ENCODE measurements around the gene JAZF1.
"Not testable (repeated sequence)": the region's sequence is repeated elsewhere in the genome, so short reads cannot be mapped to it uniquely, and the experiment has no call there.

Gene JAZF1

DNA sequence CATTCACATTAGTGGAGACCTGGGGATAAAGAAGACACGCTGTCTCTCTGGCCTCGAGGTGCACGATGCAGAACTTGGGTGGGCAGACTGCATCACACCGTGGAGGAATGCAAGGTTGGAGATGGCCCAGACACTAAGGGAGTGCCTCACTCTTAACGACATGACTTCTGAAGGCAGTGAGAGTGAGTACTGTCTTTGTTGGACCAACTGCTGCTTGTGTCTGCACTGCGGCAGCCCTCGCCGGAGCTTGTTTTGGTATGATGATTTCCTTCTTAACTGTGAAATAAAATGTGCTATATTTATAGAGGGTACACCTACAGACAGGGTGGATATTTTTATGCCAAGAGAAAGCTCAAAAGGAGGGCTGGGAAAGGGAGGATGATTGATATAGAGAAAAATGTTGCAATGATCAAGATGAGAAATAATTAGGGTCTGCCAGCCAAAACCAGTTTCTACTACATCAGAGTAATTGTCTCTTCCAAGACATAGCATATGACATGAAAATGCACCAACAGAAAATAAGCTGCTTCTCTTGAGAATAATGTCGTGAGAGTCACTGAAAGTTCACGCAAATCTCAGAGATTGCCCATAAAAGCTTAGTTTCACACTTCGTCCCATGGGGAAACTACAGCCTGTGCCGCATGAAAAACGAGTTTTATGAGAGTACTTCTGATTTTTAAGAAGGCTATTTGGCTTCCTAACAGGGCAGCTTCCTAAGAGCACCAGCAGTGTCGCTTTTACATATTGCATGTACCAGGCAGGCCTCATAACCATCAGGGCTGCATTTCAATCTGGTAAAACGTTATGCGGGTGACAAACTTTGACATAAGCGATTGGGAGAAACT is 313.5 kb downstream of the JAZF1 start:
- no peak for DNase-seq

- DNase-seq: no peak
These were observed 314.3 kb downstream of the JAZF1 start for GRCh38 chr7:27866256-27866655.

- DNase-seq: no peak
These were observed 316.7 kb downstream of the JAZF1 start for GRCh38 chr7:27863880-27864279.

DNA sequence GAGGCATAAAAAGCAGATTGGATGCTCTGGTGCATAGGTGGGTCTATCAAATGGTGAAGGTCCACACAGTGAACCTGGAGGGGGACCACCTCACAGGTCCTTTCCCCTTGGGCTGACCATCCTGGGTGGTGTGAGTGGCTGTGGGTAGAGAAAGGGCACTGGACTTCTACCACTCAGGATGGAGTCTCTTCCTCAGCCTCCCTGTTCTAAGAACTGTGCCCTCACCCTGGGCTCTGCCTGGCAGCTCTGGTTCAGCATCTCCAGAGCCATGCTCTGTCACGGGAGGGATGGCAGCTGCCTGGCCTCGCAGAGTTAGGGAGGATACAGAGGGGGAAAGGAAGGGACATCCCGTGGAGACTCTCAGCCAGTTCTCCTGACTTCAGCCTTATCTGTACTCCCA is 318.8 kb downstream of the JAZF1 start:
- no peak for DNase-seq

GRCh38 chr7:27860800-27861199 is 319.8 kb downstream of the JAZF1 start:
- DNase-seq: peak; percentile 70 to 83 (median 74)

GRCh38 chr7:27856703-27857485 is 323.7 kb downstream of the JAZF1 start:
- DNase-seq: not testable (repeated sequence)

GRCh38 chr7:27850531-27850930 is 330.1 kb downstream of the JAZF1 start:
- no peak for DNase-seq

- peak in 2 of 4 experiments; percentile 4 to 8 for DNase-seq
These were observed 334.2 kb downstream of the JAZF1 start for GRCh38 chr7:27846388-27846787.

- no peak for DNase-seq
These were observed 336.9 kb downstream of the JAZF1 start for GRCh38 chr7:27843584-27844305.

DNA sequence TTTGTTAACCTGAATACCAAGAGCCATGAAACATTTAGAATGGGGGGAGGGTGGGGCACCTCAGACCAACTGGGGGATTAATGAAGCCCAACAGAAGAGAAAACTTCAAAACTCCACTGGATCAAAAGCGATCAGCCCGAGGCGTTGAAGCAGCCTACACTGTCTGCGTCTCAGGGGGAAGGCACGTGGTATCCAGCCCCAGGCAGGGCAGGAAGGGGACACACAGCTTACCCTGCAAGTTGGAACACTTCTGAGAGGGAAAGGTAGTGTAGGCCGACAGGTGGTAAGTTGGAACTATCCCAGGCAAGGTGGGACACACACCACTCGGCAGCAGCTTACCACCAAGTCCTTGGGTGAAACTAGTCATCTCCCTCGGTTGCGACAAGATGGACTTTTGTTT is 337.7 kb downstream of the JAZF1 start:
- no peak for DNase-seq

DNA sequence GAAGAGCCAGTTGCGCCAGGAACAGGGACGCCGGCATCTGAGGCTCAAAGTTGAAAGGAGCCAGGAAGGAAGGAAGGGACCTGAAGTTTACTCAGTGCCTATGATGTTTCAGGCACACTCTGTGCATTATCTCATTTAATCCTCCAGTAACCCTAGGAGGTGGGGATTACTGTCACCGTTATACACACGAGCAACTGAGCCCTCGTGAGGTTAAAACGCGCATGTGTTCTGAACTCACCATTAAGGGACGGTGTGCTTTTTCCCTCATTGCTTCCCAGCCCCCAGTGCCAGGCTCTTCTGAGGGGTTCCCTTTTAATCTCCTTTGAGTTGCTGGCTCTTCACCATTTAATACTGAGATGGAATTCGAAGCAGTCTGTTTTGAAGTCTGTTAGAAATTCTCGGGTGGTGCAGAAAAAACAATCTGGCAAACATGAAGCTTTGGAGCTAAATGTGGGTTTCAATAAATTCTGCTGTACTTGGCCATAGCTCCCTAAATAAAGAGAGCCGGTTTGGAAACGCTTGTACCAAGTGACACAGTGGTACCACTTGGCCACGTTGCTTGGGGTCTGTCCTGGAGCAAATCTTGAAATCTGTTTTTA is 338.4 kb downstream of the JAZF1 start:
- DNase-seq: no peak

DNA sequence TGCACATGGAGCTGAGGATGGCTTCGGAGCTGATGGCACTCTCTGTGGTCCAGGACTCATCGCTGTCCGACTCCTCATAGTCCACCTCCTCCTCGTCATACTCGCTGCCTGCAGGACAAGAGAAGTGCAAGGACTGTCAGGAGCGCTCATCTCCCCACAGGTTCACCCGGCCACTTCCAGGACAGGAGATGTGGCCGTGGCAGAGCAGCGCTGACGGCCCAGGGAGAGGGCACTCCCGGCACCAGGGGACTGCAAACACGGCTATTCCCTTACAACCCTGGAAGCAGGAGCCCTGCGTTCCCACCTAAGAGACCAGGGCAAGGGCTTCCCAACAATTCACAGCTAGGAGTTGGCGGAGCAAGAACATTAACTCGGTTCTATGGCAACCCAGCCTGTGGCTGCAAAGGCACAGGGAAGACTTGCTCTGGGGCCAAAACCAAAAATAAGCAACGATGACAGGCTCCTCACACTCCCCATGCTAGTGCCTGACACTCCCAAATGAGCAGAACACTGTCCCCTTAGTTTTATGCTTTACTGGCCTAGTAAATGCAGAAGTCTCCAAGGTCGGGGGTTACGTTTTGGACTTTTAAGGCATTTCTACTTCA is 339.7 kb downstream of the JAZF1 start:
- DNase-seq: no peak

DNA sequence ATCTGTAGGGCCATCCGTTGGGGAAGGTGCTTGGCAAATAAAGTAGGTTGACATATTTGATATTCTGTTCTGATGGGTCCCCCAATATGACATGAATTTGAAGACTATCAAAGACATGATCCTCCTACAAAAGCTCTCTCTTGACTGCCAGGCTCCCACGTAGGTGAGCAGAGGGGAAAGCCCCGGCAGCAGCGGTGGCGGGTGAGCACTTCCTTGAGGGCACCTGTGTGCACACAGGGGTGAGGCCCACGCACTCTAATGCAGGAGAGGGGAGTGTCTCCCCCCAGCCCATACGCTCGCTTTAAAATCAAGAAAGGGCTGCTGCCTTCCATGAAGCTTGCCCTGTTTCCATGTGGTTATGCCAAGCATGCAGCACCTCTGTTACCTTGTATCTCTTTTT is 340.3 kb downstream of the JAZF1 start:
- no peak for DNase-seq

DNA sequence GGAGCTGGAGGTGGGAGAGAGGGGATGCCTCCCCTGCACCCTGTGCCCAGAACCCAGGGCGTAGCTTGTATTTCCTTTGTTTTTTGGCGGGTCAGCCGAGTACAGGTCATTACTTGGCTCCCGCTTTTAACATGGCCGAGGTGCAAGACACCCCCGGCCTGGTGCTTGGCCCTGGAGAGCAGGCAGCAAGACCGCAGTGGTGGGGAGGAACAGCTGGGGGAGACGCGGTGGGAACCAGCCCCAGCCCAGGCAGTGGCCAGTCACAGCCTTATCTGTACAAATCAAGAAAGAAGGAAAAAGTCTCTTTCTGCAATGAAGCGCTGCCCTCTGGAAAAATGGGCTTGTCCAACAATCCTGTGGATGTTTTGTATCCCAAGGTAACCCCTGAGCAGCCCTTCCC is 341.5 kb downstream of the JAZF1 start:
- no peak for DNase-seq

GRCh38 chr7:27836536-27836935 is 344.1 kb downstream of the JAZF1 start:
- DNase-seq: no peak

- DNase-seq: no peak
These were observed 345.2 kb downstream of the JAZF1 start for GRCh38 chr7:27835376-27835775.

DNA sequence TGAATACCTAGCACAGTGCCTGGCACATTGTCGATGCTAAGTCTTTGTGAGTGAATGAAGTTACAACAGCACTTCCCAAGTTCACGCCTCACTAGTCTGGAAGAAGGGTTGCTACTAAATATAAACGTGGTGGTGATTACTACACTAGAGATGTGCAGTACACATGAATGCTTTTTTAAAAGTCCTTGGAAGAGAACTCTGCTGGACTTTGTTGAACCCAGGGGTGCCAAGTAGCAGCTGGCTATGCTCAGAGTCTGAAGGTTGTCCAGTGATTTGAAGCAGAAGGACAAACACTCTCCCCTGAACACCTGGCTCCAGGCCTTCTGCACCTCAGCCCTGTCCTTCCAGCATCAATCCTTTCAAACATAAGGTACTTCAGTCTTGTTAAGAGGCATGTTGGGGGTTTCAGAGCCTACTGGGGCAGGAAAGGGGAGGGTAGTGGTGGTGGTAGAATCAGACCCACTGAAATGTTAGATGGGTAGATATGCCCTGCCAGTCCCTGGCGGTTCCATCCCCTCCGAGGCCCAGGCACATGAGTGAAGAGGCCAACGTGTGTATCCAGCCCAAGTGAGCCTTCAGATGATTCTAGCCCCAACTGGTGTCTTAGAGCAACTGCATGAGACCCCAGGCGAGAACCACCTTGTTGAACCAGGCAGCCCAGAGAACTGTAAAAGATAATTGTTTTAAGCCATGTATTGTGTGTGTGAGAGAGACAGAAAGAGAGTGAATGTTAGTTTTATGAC is 346.2 kb downstream of the JAZF1 start:
- DNase-seq: no peak

GRCh38 chr7:27826357-27826756 is 354.2 kb downstream of the JAZF1 start:
- no peak for DNase-seq

GRCh38 chr7:27825891-27826290 is 354.7 kb downstream of the JAZF1 start:
- DNase-seq: no peak

DNA sequence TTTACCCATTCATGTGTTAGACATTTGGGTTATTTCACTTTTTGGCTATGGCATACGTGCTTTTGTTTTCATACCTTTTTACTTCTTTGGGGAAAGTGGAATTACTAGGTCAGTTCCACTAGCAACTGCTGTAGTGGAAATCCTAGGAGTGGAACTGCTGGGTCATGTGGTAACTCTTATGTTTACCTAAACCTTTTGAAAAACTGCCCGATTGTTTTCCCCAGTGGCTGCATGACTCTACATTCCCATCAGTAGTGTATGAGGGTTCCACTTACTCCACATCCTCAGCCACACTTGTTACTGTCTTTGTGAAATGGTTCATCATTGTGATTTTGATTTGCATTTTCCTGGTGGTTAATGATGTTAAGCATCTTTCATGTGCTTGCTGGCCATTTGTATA is 358.4 kb downstream of the JAZF1 start:
- no peak for DNase-seq

- no peak for DNase-seq
These were observed 367.9 kb downstream of the JAZF1 start for GRCh38 chr7:27812706-27813105.

GRCh38 chr7:27810186-27810585 is 370.4 kb downstream of the JAZF1 start:
- DNase-seq: no peak

Measured in suppressor macrophage (primary cell).